ENCODE results near the gene SND1.

Gene SND1

GRCh38 chr7:128010391-128011127 is 358.6 kb downstream of the SND1 start:
- no peak for TF ChIP-seq CTCF (IDR thresholded peaks at IDR 0.05)

- TF ChIP-seq CTCF (IDR thresholded peaks at IDR 0.05) = no peak
Observed at GRCh38 chr7:128011131-128011661, 359.2 kb downstream of the SND1 start.

GRCh38 chr7:128014811-128015210 is 362.8 kb downstream of the SND1 start:
- TF ChIP-seq CTCF (IDR thresholded peaks at IDR 0.05) = no peak

- TF ChIP-seq CTCF (IDR thresholded peaks at IDR 0.05) = no peak
Observed at GRCh38 chr7:128017460-128017859, 365.5 kb downstream of the SND1 start.

GRCh38 chr7:128017862-128018845 is 366.2 kb downstream of the SND1 start:
- no peak for TF ChIP-seq CTCF (IDR thresholded peaks at IDR 0.05)

GRCh38 chr7:128019288-128019687 is 367.3 kb downstream of the SND1 start:
- TF ChIP-seq CTCF (IDR thresholded peaks at IDR 0.05) = no peak

- TF ChIP-seq CTCF (IDR thresholded peaks at IDR 0.05) = no peak
Observed at GRCh38 chr7:128020159-128020558, 368.2 kb downstream of the SND1 start.

All from LNCAP (cell line).